ENCODE results near the gene DAB2IP. TPM values are rescaled to one million over a fixed set of nuclear protein-coding genes. Genes with fewer than 3 reads are reported as not detected.

DAB2IP gene
- total RNA-seq, 1 experiment from 2014 or later = 56.3 TPM

GRCh38 chr9:121717141-121717991, 65.9 kb downstream of the DAB2IP start:
- Mint-ChIP-seq H3K4me1 (ENCODE audit: low read depth, unreplicated experiment) (peaks cover 45% of the 10 kb centered on the region), H3K27ac (ENCODE audit: unreplicated experiment) (no peak overlapping the region), H3K9me3 (ENCODE audit: low read depth, unreplicated experiment) (no peaks in the 10 kb centered on the region), H3K27me3 (ENCODE audit: unreplicated experiment) (no peaks in the 10 kb centered on the region), H3K36me3 (ENCODE audit: insufficient read depth, unreplicated experiment) (peaks cover 3% of the 10 kb centered on the region), H3K4me3 (ENCODE audit: low read depth, unreplicated experiment) (no peak overlapping the region)
- no TSS peak for BruUV-seq (replicated peaks)
- no peak for DNase-seq
- no peak for TF ChIP-seq CTCF (IDR thresholded peaks at IDR 0.05; ENCODE audit: unreplicated experiment)
- CTCF ChIA-PET = no interaction called here
- intact Hi-C loops (cut with micrococcal nuclease; ENCODE audit: unreplicated experiment) = no loop called here

GRCh38 chr9:121718084-121718483, 66.7 kb downstream of the DAB2IP start:
- TF ChIP-seq CTCF (IDR thresholded peaks at IDR 0.05; ENCODE audit: unreplicated experiment) = no peak
- Mint-ChIP-seq H3K36me3 (ENCODE audit: insufficient read depth, unreplicated experiment) (peaks cover 3% of the 10 kb centered on the region), H3K9me3 (ENCODE audit: low read depth, unreplicated experiment) (no peaks in the 10 kb centered on the region), H3K27me3 (ENCODE audit: unreplicated experiment) (no peaks in the 10 kb centered on the region), H3K4me1 (ENCODE audit: low read depth, unreplicated experiment) (peaks cover 45% of the 10 kb centered on the region), H3K27ac (ENCODE audit: unreplicated experiment) (no peak overlapping the region), H3K4me3 (ENCODE audit: low read depth, unreplicated experiment) (no peak overlapping the region)
- DNase-seq = no peak
- intact Hi-C loops (cut with micrococcal nuclease; ENCODE audit: unreplicated experiment) = no loop called here
- no TSS peak for BruUV-seq (replicated peaks)
- CTCF ChIA-PET = no interaction called here

GRCh38 chr9:121718501-121718900, 67.1 kb downstream of the DAB2IP start:
- Mint-ChIP-seq H3K4me1 (ENCODE audit: low read depth, unreplicated experiment) (peaks cover 45% of the 10 kb centered on the region), H3K27ac (ENCODE audit: unreplicated experiment) (no peak overlapping the region), H3K4me3 (ENCODE audit: low read depth, unreplicated experiment) (no peak overlapping the region), H3K36me3 (ENCODE audit: insufficient read depth, unreplicated experiment) (peaks cover 3% of the 10 kb centered on the region), H3K9me3 (ENCODE audit: low read depth, unreplicated experiment) (no peaks in the 10 kb centered on the region), H3K27me3 (ENCODE audit: unreplicated experiment) (no peaks in the 10 kb centered on the region)
- TF ChIP-seq CTCF (IDR thresholded peaks at IDR 0.05; ENCODE audit: unreplicated experiment) = no peak
- no peak for DNase-seq
- BruUV-seq (replicated peaks) = no TSS peak
- CTCF ChIA-PET = interaction anchor here (0.6 to 0.8 kb wide), 2 partner anchors 19 to 31 kb away, joined by 3 to 6 read pairs; no protein-coding TSS in a partner anchor
- intact Hi-C loops (cut with micrococcal nuclease; ENCODE audit: unreplicated experiment) = no loop called here

GRCh38 chr9:121720311-121721057, 69.0 kb downstream of the DAB2IP start:
- H3K4me1 Mint-ChIP-seq (ENCODE audit: low read depth, unreplicated experiment) = peaks cover 36% of the 10 kb centered on the region
- H3K27me3 Mint-ChIP-seq (ENCODE audit: unreplicated experiment) = no peaks in the 10 kb centered on the region
- peaks cover 3% of the 10 kb centered on the region for H3K36me3 Mint-ChIP-seq (ENCODE audit: insufficient read depth, unreplicated experiment)
- peak overlapping the region; percentile 42 for H3K27ac Mint-ChIP-seq (ENCODE audit: unreplicated experiment)
- H3K4me3 Mint-ChIP-seq (ENCODE audit: low read depth, unreplicated experiment) = no peak overlapping the region
- peak; percentile 51 for DNase-seq
- TF ChIP-seq CTCF (IDR thresholded peaks at IDR 0.05; ENCODE audit: unreplicated experiment) = no peak
- BruUV-seq (replicated peaks) = no TSS peak
- CTCF ChIA-PET = interaction anchor here (0.6 to 1.6 kb wide), 13 partner anchors 14 to 177 kb away, joined by 3 to 7 read pairs (median 3); no protein-coding TSS in a partner anchor
- intact Hi-C loops (cut with micrococcal nuclease; ENCODE audit: unreplicated experiment) = no loop called here
- no peaks in the 10 kb centered on the region for H3K9me3 Mint-ChIP-seq (ENCODE audit: low read depth, unreplicated experiment)

Measured in Calu3 (cell line).